Measurements from ENCODE around the gene NAA80.
A peak's percentile ranks its signal among the peaks of the same experiment; 100 is the strongest.

The NAA80 gene

GRCh38 chr3:50323092-50323600 lies 23.9 kb upstream of the NAA80 start:
- Histone ChIP-seq H3K4me1 (peaks cover 0 to 65% (median 40%) of the 10 kb centered on the region in 4 donors), H3K36me3 (peaks cover 7 to 31% (median 18%) of the 10 kb centered on the region in 3 donors), H3K4me3 (no peak overlapping the region), H3K9me3 (no peaks in the 10 kb centered on the region), H3K27me3 (no peaks in the 10 kb centered on the region), H3K27ac (peak overlapping the region; percentile 93)
- no peak for TF ChIP-seq CTCF (IDR thresholded peaks at IDR 0.05)
- DNase-seq = peak in 1 of 2 donors; percentile 70
- intact Hi-C loops (cut with DNase I; ENCODE audit: low total_unique reads) = no loop called here

- intact Hi-C loops (cut with DNase I; ENCODE audit: low total_unique reads) = no loop called here
- peak within 1 kb of the TSS; percentile 93 for H3K27ac ChIP-seq
- peaks cover 0 to 68% (median 41%) of the 10 kb centered on the region in 4 donors for H3K4me1 ChIP-seq
- no peak for TF ChIP-seq CTCF (IDR thresholded peaks at IDR 0.05)
- H3K27me3 ChIP-seq = no peaks in the 10 kb centered on the region
- peaks cover 7 to 36% (median 24%) of the 10 kb centered on the region in 3 donors for H3K36me3 ChIP-seq
- H3K4me3 ChIP-seq = peak within 1 kb of the TSS; percentile 70 to 89
- H3K9me3 ChIP-seq = no peaks in the 10 kb centered on the region
- DNase-seq = peak in 1 of 2 donors; percentile 77
These were observed 23.3 kb upstream of the NAA80 start, which contains the start of gene HYAL2 for GRCh38 chr3:50322386-50323091. HYAL2 (minus strand) TSS chr3:50322745; CDS start chr3:50320489, 2,256 bp downstream.

GRCh38 chr3:50322115-50322385 lies 22.8 kb upstream of the NAA80 start:
- peaks cover 0 to 68% (median 36%) of the 10 kb centered on the region in 4 donors for H3K4me1 ChIP-seq
- no peaks in the 10 kb centered on the region for H3K9me3 ChIP-seq
- H3K27ac ChIP-seq = peak overlapping the region; percentile 93
- H3K27me3 ChIP-seq = no peaks in the 10 kb centered on the region
- intact Hi-C loops (cut with DNase I; ENCODE audit: low total_unique reads) = no loop called here
- H3K4me3 ChIP-seq = peak overlapping the region; percentile 70 to 89
- TF ChIP-seq CTCF (IDR thresholded peaks at IDR 0.05) = no peak
- H3K36me3 ChIP-seq = peaks cover 7 to 36% (median 29%) of the 10 kb centered on the region in 3 donors
- no peak for DNase-seq

- H3K4me3 ChIP-seq = peak overlapping the region; percentile 70 to 89
- DNase-seq = peak; percentile 90 to 94
- peak overlapping the region; percentile 93 for H3K27ac ChIP-seq
- peaks cover 0 to 67% (median 31%) of the 10 kb centered on the region in 4 donors for H3K4me1 ChIP-seq
- no peaks in the 10 kb centered on the region for H3K9me3 ChIP-seq
- TF ChIP-seq CTCF (IDR thresholded peaks at IDR 0.05) = peak; percentile 38 to 44
- H3K36me3 ChIP-seq = peaks cover 7 to 33% (median 33%) of the 10 kb centered on the region in 3 donors
- intact Hi-C loops (cut with DNase I; ENCODE audit: low total_unique reads) = loop anchor here (2.0 kb wide), 1 partner anchor 21 kb away; no protein-coding TSS in a partner anchor
- no peaks in the 10 kb centered on the region for H3K27me3 ChIP-seq
These were observed 22.3 kb upstream of the NAA80 start for GRCh38 chr3:50321336-50322114.

- intact Hi-C loops (cut with DNase I; ENCODE audit: low total_unique reads) = loop anchor here (2.0 kb wide), 1 partner anchor 20 kb away; no protein-coding TSS in a partner anchor
- DNase-seq = peak; percentile 71 to 87
- Histone ChIP-seq H3K4me3 (peak overlapping the region; percentile 70 to 89), H3K4me1 (peaks cover 0 to 63% (median 30%) of the 10 kb centered on the region in 4 donors), H3K9me3 (no peaks in the 10 kb centered on the region), H3K36me3 (peaks cover 6 to 29% (median 26%) of the 10 kb centered on the region in 3 donors), H3K27ac (peak overlapping the region; percentile 93), H3K27me3 (no peaks in the 10 kb centered on the region)
- TF ChIP-seq CTCF (IDR thresholded peaks at IDR 0.05) = peak in 1 of 2 experiments; percentile 5
These were observed 21.7 kb upstream of the NAA80 start for GRCh38 chr3:50320853-50321335.
